Pancreas (tissue), 10 donors: Measurements from ENCODE around the gene ZBTB49. TPM values are rescaled to one million over a fixed set of nuclear protein-coding genes. Genes with fewer than 3 reads are reported as not detected.

ENCODE experiments used
- ATAC-seq, 4 donors: fragments of 200-7000 bp; cut with Tn5 transposase; one replicate each; pipeline versions ENCODE4 v1.8.0 to v1.9.1; 2020; ENCODE audit warnings: mild to moderate bottlenecking in 4 of 4, moderate library complexity in 4 of 4
- DNase-seq, 6 donors: peaks; one replicate each; pipeline ENCODE4 v3.0.0-alpha.2; 2020
- FAIRE-seq: peaks from 2 replicates; lab custom pipeline; 2012; peaks lifted over from hg19 to GRCh38; lab: Jason Lieb, UNC
- H3K27ac ChIP-seq, 4 donors: fragments of 200-600 bp; sonication (generic); 1 replicate in 3 of 4; 2 replicates in 1 of 4; pipeline versions ENCODE4 v1.5.0 to v1.8.0; 2020
- H3K27me3 ChIP-seq, 4 donors: fragments of 200-600 bp; one replicate each; pipeline ENCODE4 v1.8.0; 2021
- H3K36me3 ChIP-seq, 3 donors: fragments of 200-600 bp; sonication (generic) in 1 of 3; one replicate each; pipeline versions ENCODE4 v1.5.0 to v1.8.0; 2020 to 2021
- H3K4me1 ChIP-seq, 3 donors: fragments of 200-600 bp; one replicate each; pipeline ENCODE4 v1.8.0; 2021
- H3K4me3 ChIP-seq, 4 donors: fragments of 200-600 bp; sonication (generic) in 2 of 4; one replicate each; pipeline versions ENCODE4 v1.5.0 to v1.8.0; 2020 to 2021
- H3K9me3 ChIP-seq, 4 donors: fragments of 200-600 bp; one replicate each; pipeline ENCODE4 v1.8.0; 2021
- WGBS, 2 donors: extraction: QIAGEN DNeasy Blood & Tissue Kit; methylation state at CpG; one replicate each; pipeline ENCODE4 v1.1.7; 2013; 5-methylcytosine and 5-hydroxymethylcytosine counted together
- intact Hi-C, 3 donors: fragments of 100-400 bp; cut with DNase I; formaldehyde crosslinking; loops; one replicate each; pipeline versions ENCODE4 v1.11.1 to v1.14.2; 2022
- polyA plus RNA-seq, 2 donors: library from polyadenylated mRNA; stranded (reverse); fragments of 200-250 nt; gene quantifications; one replicate each; pipeline ENCODE4 v1.2.3, GENCODE V29; 2013
- total RNA-seq, 6 donors: library from RNA; stranded (reverse); fragmentation: NEBNext Ultra II Directional in 4 of 6; extraction: Animal tissue kit (Norgen Biotek cat#: 25700) in 4 of 6; gene quantifications; one replicate each; pipeline versions ENCODE4 v1.2.1 to v1.2.4, GENCODE V29; 2021 to 2023
- TF ChIP-seq, protein P1 (sequence below), 4 donors: fragments of 200-600 bp; sonication (generic) in 3 of 4; IDR thresholded peaks; one replicate each; pipeline versions ENCODE4 v1.5.0 to v1.8.0; 2021; ENCODE audit warnings: antibody characterized with exemption in 4 of 4
- donor health status: healthy with polysubstance abuse.
- donor health status: DM: no; HTN: no; CAD: no; lungs with moderate emphysema.
- donor health status: DM: no; HTN: no; CAD: no.
- donor health status: control.
- donor health status: control.
- donor health status: Bipolar disorder and iron deficiency.
- donor health status: DM: yes; HTN: yes; CAD: no.
- donor health status: DM: no; HTN: no; CAD: no.
- donor health status: DM: no; HTN: no; CAD: no.
- donor health status: DM: yes; HTN: yes; CAD: no.

Gene ZBTB49
- total and polyA plus RNA-seq, 8 donors = 1.5 to 3.9 (median 3.4) TPM

DNA sequence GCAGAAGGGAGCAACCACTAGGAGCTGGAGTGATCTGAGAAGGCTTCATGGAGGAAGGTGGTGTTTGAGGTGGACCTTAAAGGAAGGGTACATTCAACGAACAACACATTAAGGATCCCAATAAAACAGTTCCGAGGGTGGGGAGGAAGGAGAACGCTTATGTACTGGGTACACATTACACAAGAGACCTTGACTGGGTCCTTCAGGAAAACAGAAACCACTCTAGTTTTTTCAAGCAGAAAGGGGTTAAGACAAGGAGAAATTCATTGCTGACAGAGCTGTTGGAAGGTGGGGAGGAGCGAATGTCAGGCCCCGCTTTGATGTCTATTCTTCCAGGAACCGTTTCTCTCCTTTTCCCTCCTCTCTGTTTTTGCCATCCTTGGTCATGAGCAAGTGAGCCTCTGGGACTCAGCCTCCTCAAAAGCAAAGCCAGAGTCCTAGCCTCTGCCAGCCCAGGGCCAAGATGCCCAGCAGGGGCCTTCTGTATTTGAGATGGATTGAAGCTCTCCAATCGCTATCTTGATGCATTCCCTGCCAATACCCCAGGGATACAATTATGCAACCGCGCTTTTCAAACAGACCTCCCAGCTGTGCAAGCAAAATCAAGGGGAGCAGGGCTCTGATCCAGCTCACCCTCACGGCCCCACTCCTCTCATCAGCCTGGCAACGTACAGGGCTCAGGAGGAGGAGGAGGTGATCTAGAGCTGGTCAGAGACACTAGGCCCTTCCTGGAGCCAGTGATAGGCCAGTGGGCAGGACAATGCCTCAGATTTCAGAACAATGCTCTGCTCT is 48.4 kb downstream of the ZBTB49 start:
- Histone ChIP-seq H3K27me3 (no peaks in the 10 kb centered on the region), H3K4me1 (no peaks in the 10 kb centered on the region), H3K9me3 (no peaks in the 10 kb centered on the region), H3K4me3 (no peak overlapping the region), H3K27ac (no peak overlapping the region), H3K36me3 (no peaks in the 10 kb centered on the region)
- intact Hi-C loops = no loop called here
- DNase-seq (no peak), ATAC-seq (no peak), FAIRE-seq (no peak)
- WGBS, 2 donors = 47 to 50% methylated on average over 11 of the region's 11 CpGs
- TF ChIP-seq, protein P1, sequence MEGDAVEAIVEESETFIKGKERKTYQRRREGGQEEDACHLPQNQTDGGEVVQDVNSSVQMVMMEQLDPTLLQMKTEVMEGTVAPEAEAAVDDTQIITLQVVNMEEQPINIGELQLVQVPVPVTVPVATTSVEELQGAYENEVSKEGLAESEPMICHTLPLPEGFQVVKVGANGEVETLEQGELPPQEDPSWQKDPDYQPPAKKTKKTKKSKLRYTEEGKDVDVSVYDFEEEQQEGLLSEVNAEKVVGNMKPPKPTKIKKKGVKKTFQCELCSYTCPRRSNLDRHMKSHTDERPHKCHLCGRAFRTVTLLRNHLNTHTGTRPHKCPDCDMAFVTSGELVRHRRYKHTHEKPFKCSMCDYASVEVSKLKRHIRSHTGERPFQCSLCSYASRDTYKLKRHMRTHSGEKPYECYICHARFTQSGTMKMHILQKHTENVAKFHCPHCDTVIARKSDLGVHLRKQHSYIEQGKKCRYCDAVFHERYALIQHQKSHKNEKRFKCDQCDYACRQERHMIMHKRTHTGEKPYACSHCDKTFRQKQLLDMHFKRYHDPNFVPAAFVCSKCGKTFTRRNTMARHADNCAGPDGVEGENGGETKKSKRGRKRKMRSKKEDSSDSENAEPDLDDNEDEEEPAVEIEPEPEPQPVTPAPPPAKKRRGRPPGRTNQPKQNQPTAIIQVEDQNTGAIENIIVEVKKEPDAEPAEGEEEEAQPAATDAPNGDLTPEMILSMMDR (IDR thresholded peaks at IDR 0.05) = no peak

DNA sequence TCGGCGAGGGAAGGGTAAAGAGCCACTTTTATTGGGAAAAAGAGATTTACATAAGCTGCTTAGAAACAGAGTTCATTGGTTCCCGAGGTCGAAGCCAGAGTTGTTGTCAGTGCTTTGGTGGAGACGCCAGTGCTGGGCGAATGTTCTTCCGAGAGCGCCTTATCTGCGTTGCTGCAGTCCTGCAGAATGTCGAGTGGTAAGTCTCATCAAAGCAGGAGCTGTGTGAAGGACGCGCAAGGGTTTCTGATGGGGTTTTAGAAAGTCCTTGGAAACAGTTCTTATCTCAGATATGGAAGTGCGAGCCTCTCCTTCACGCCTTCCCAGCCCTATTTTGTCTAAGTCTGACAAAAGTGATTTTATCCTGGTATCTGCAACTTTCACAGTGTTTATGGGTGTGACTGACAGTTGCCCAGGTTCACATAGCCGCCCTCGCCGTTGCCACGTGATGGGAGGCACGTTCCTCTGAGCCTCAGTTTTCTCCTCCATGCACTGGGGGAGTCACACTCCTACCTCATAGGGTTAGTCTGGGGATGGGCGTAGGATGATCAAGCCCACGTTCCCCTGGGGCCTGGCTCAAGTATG is 49.5 kb downstream of the ZBTB49 start:
- intact Hi-C loops = no loop called here
- H3K27ac ChIP-seq = no peak overlapping the region
- no peaks in the 10 kb centered on the region for H3K36me3 ChIP-seq
- H3K27me3 ChIP-seq = no peaks in the 10 kb centered on the region
- H3K4me3 ChIP-seq = no peak overlapping the region
- TF ChIP-seq, protein P1 (IDR thresholded peaks at IDR 0.05) = no peak
- DNase-seq (no peak), ATAC-seq (no peak), FAIRE-seq (no peak)
- H3K4me1 ChIP-seq = no peaks in the 10 kb centered on the region
- H3K9me3 ChIP-seq = no peaks in the 10 kb centered on the region
- 28 to 34% methylated on average over 21 of the region's 21 CpGs for WGBS, 2 donors

DNA sequence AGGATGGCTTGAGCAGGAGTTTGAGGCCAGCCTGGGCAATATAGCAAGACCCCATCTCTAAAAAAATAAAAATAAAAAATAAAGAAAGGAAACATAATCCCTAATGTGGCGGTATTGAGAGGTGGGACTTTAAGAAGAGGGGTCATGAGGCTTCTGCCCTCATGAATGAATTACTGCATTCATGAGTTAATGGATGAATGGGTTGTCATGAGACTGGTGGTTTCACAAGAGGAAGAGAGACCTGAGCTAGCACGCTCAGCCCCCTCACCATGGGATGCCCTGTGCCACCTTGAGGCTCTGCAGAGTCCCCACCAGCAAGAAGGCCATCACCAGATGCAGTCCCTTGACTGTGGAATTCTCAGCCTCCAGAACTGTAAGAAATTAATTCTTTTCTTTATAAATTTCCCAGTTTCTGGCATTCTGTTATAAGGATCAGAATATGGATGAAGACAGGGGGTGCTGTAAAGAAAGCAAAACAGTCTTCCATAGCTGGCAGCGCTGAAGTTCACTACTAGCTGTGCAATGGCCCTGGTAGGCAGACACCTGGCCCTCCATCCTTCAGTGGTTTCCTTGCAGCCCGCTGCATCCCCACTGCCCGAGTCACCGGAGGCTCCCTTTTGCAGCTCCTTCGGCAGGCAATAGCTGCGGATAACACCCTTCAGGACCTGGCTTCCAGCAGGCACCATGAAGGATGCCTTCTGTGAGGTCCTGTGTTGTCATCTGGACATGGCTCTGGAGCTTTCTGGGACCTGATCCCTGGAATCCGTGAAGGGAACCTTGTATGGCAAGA is 52.0 kb downstream of the ZBTB49 start:
- Histone ChIP-seq H3K4me1 (no peaks in the 10 kb centered on the region), H3K4me3 (no peak overlapping the region), H3K27ac (no peak overlapping the region), H3K27me3 (no peaks in the 10 kb centered on the region), H3K36me3 (no peaks in the 10 kb centered on the region), H3K9me3 (no peaks in the 10 kb centered on the region)
- 75 to 79% methylated on average over 9 of the region's 9 CpGs for WGBS, 2 donors
- DNase-seq = peak in 1 of 6 donors; percentile 15
- ATAC-seq = no peak
- intact Hi-C loops = no loop called here
- TF ChIP-seq, protein P1 (IDR thresholded peaks at IDR 0.05) = no peak
- no peak for FAIRE-seq

DNA sequence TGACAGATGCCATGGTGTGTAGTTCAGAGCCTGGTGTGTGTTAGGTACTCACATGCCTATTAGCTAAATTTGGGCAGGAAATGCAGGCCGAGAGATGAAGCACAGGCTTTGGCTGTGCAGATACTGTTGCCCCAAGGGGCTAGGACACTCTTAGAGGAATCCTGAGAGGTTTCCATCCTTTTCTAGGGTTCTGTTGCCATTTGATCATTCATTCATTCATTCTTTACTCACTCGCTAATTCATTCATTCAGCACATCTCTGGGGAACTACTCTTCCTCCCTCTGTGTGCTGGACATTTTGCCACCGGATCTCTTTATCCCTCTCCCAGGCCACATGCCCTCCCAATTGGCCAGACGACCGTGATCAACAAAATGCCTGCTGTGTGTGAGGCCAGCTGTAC is 53.0 kb downstream of the ZBTB49 start:
- no peak for FAIRE-seq

More for the DNA sequence above, 53.0 kb downstream of the ZBTB49 start:
- Histone ChIP-seq H3K4me1 (no peaks in the 10 kb centered on the region), H3K27me3 (no peaks in the 10 kb centered on the region), H3K9me3 (no peaks in the 10 kb centered on the region), H3K4me3 (no peak overlapping the region), H3K27ac (no peak overlapping the region), H3K36me3 (no peaks in the 10 kb centered on the region)
- intact Hi-C loops = no loop called here
- TF ChIP-seq, protein P1 (IDR thresholded peaks at IDR 0.05) = no peak
- DNase-seq = no peak
- ATAC-seq = no peak
- WGBS, 2 donors = 66 to 77% methylated on average over 5 of the region's 5 CpGs
